IMR-90 (cell line): ENCODE measurements around the gene MATN3. TPM values are rescaled to one million over a fixed set of nuclear protein-coding genes. Genes with fewer than 3 reads are reported as not detected.

Experiments used
- ATAC-seq: fragments of 200-7000 bp; cut with Tn5 transposase; 2 replicates; pipeline ENCODE4 v1.9.1; 2020; ENCODE audit warnings: low read depth, mild to moderate bottlenecking, moderate library complexity
- BruUV-seq: library from RNA; stranded (reverse); fragments of 400-500 nt; replicated peaks from 2 replicates; lab custom pipeline; 2021; lab: Mats Ljungman, UMichigan
- CTCF ChIA-PET: fragments of 300-600 bp; formaldehyde crosslinking; extraction: SDS; loops from one replicate; lab custom pipeline; 2021; ENCODE audit warnings: antibody characterized with exemption; lab: Yijun Ruan, JAX
- POLR2A ChIA-PET: fragments of 300-600 bp; sonication (Branson Sonifier 250); formaldehyde crosslinking; loops from one replicate; lab custom pipeline; 2022; ENCODE audit warnings: antibody characterized with exemption; ENCODE audit not compliant: unreplicated experiment; lab: Charles Lee
- DNase-seq: peaks from one replicate; pipeline ENCODE4 v3.0.0; 2013
- H2AFZ ChIP-seq: replicated peaks from 2 replicates; pipeline ENCODE3; 2013; ENCODE audit warnings: low read length, mild to moderate bottlenecking; ENCODE audit not compliant: poor library complexity
- H2AK5ac ChIP-seq: 2 replicates; pipeline ENCODE4 v1.6.1; 2013; ENCODE audit warnings: low read depth, low read length, inconsistent platforms
- H2AK9ac ChIP-seq: replicated peaks from 2 replicates; pipeline ENCODE3; 2013; ENCODE audit warnings: mild to moderate bottlenecking, low read depth, low read length, moderate library complexity; ENCODE audit not compliant: poor library complexity
- H2BK120ac ChIP-seq: 2 replicates; pipeline ENCODE4 v1.6.1; 2013; ENCODE audit warnings: low read depth, low read length, inconsistent platforms
- H2BK15ac ChIP-seq: 3 replicates; pipeline ENCODE4 v1.6.1; 2013; ENCODE audit warnings: low read depth, low read length, inconsistent platforms
- H2BK20ac ChIP-seq: 2 replicates; pipeline ENCODE4 v1.6.1; 2013; ENCODE audit warnings: low read depth, mild to moderate bottlenecking, inconsistent platforms, low read length, moderate library complexity
- H2BK5ac ChIP-seq: 2 replicates; pipeline ENCODE4 v1.6.1; 2013; ENCODE audit warnings: mild to moderate bottlenecking, low read depth, low read length, inconsistent platforms; ENCODE audit not compliant: poor library complexity, severe bottlenecking
- H3K14ac ChIP-seq: replicated peaks from 2 replicates; pipeline ENCODE4 v1.6.1; 2013; ENCODE audit warnings: low read depth, low read length, inconsistent platforms
- H3K18ac ChIP-seq: 2 replicates; pipeline ENCODE4 v1.6.1; 2013; ENCODE audit warnings: low read depth, low read length, control low read depth
- H3K23ac ChIP-seq: 2 replicates; pipeline ENCODE4 v1.6.1; 2013; ENCODE audit warnings: low read depth, low read length, inconsistent platforms
- H3K27ac ChIP-seq: 2 replicates; pipeline ENCODE4 v1.5.1; 2013; ENCODE audit warnings: mild to moderate bottlenecking, control low read depth, low read length; ENCODE audit not compliant: insufficient read depth
- H3K27me3 ChIP-seq: 2 replicates; pipeline ENCODE4 v1.6.1; 2013; ENCODE audit warnings: low read length; ENCODE audit not compliant: control insufficient read depth, insufficient read depth
- H3K36me3 ChIP-seq: 2 replicates; pipeline ENCODE4 v1.6.1; 2013; ENCODE audit warnings: low read length, mixed read lengths; ENCODE audit not compliant: control insufficient read depth, insufficient read depth
- H3K4ac ChIP-seq: 2 replicates; pipeline ENCODE4 v1.6.1; 2013; ENCODE audit warnings: low read depth, low read length, inconsistent platforms
- H3K4me1 ChIP-seq: 2 replicates; pipeline ENCODE4 v1.6.1; 2013; ENCODE audit warnings: low read length, mixed read lengths; ENCODE audit not compliant: control insufficient read depth, insufficient read depth
- H3K4me2 ChIP-seq: 2 replicates; pipeline ENCODE4 v1.6.1; 2013; ENCODE audit warnings: low read depth, mild to moderate bottlenecking, control low read depth, low read length, moderate library complexity
- H3K4me3 ChIP-seq: 2 replicates; pipeline ENCODE4 v1.5.1; 2013; ENCODE audit warnings: low read depth, mild to moderate bottlenecking, control low read depth, low read length, moderate library complexity; ENCODE audit not compliant: insufficient read depth
- H3K56ac ChIP-seq: 2 replicates; pipeline ENCODE4 v1.6.1; 2013; ENCODE audit warnings: low read length, inconsistent platforms; ENCODE audit not compliant: insufficient read depth; ENCODE audit errors: extremely low read depth
- H3K79me1 ChIP-seq, 2 experiments: 2 replicates each; pipeline ENCODE4 v1.6.1; 2013; ENCODE audit warnings: low read length in 2 of 2, inconsistent platforms in 1 of 2, low read depth in 1 of 2
- H3K9ac ChIP-seq: 2 replicates; pipeline ENCODE4 v1.6.1; 2013; ENCODE audit warnings: low read depth, low read length, control low read depth
- H3K9me1 ChIP-seq: 2 replicates; pipeline ENCODE4 v1.6.1; 2013; ENCODE audit warnings: low read length, inconsistent platforms; ENCODE audit not compliant: insufficient read depth
- H3K9me3 ChIP-seq: 2 replicates; pipeline ENCODE4 v1.6.1; 2013; ENCODE audit warnings: low read length; ENCODE audit not compliant: control insufficient read depth, insufficient read depth
- H4K20me1 ChIP-seq: 2 replicates; pipeline ENCODE4 v1.6.1; 2013; ENCODE audit warnings: low read length, inconsistent platforms; ENCODE audit not compliant: insufficient read depth
- H4K5ac ChIP-seq: 2 replicates; pipeline ENCODE4 v1.6.1; 2013; ENCODE audit warnings: mild to moderate bottlenecking, low read depth, low read length, control low read depth
- H4K8ac ChIP-seq, 2 experiments: 2 replicates each; pipeline ENCODE4 v1.6.1; 2013; ENCODE audit warnings: low read depth in 2 of 2, low read length in 2 of 2, control low read depth in 1 of 2, inconsistent platforms in 1 of 2
- H4K91ac ChIP-seq: 2 replicates; pipeline ENCODE4 v1.6.1; 2013; ENCODE audit warnings: low read depth, low read length, inconsistent platforms; ENCODE audit not compliant: insufficient read depth
- MAFK ChIP-seq: IDR thresholded peaks from 2 replicates; pipeline ENCODE4 v1.6.1; 2012; ENCODE audit warnings: low read depth, low read length, improper control_type of control experiment
- MAZ ChIP-seq: IDR thresholded peaks from 2 replicates; pipeline ENCODE4 v1.6.1; 2012; ENCODE audit warnings: low read depth, mild to moderate bottlenecking, low read length, improper control_type of control experiment, moderate library complexity, borderline replicate concordance
- MXI1 ChIP-seq: IDR thresholded peaks from 2 replicates; pipeline ENCODE4 v1.6.1; 2012; ENCODE audit warnings: low read depth, mild to moderate bottlenecking, low read length, moderate library complexity, borderline replicate concordance
- WGBS, 2 experiments: methylation state at CpG; one replicate each; pipeline versions ENCODE4 v1.1.5 to v1.1.7; 2013; ENCODE audit warnings: missing lambda C conversion rate in 2 of 2; ENCODE audit not compliant: insufficient read length in 1 of 2; ENCODE audit errors: extremely low coverage in 2 of 2; 5-methylcytosine and 5-hydroxymethylcytosine counted together
- dilution Hi-C: fragments of 300-500 bp; cut with HindIII; formaldehyde crosslinking; loops from one replicate; pipeline ENCODE4 v1.14.3; 2018; ENCODE audit warnings: low sequenced_read_pairs; ENCODE audit not compliant: unreplicated experiment
- in situ Hi-C: fragments of 300-500 bp; cut with MboI; formaldehyde crosslinking; loops from 3 replicates; pipeline ENCODE4 v1.14.3; 2019; ENCODE audit warnings: low sequenced_read_pairs, inconsistent platforms, mixed read lengths
- intact Hi-C: fragments of 100-400 bp; cut with micrococcal nuclease; formaldehyde crosslinking; loops from 2 replicates; pipeline ENCODE4 v1.10.0; 2022
- polyA plus RNA-seq, 3 experiments: library from polyadenylated mRNA; depleted of rRNA; stranded (reverse); fragments of >200 nt; gene quantifications; 2 replicates each; pipeline ENCODE4 v1.2.3, GENCODE V29; 2012; ENCODE audit warnings: low replicate concordance in 1 of 3
- total RNA-seq: library from RNA; depleted of rRNA; stranded (reverse); fragments of >200 nt; gene quantifications from 2 replicates; pipeline ENCODE4 v1.2.3, GENCODE V29; 2012
- TF ChIP-seq, protein P1 (sequence below): fragments of 150-350 bp; IDR thresholded peaks from 2 replicates; pipeline ENCODE4 v1.6.1; 2017; ENCODE audit warnings: mild to moderate bottlenecking, antibody characterized with exemption, low read length, low read depth
- TF ChIP-seq, protein P2 (sequence below): fragments of 150-350 bp; IDR thresholded peaks from 2 replicates; pipeline ENCODE4 v1.6.1; 2016; ENCODE audit warnings: low read depth, mild to moderate bottlenecking, low read length, moderate library complexity, borderline replicate concordance

Gene MATN3
- total and polyA plus RNA-seq, 2 of the 4 experiments (the other 2 are of a cell fraction) = 0.90 to 3.0 TPM

DNA sequence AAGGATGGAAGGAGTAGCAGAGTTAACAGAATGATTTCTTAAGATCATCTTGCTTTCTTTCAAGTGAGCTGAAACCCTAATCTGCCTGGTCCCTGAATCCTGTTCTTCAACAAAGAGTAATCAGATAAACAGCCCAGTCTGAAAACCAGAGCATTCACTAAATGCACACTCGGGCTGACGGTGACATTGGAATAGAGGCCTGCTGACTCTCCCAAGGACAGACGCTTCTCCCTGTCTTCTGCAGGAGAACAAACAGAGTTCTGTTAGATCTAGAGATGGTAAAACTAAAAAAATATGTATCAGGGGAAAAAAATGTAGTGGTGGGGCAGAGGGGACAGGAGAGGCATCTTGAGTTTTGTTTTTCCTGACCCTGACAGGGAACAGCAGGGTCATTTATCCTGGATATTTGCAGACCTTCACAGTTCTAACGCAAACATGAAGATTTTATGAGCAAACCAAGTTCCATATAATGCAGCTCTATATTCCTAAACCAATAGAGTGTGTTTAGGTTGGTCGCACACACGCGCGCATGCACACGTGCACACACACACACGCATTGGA lies 7.3 kb downstream of the MATN3 start:
- no peaks in the 10 kb centered on the region for H4K20me1 ChIP-seq
- no peak overlapping the region for H3K23ac ChIP-seq
- H3K9ac ChIP-seq = no peak overlapping the region
- no peak overlapping the region for H2BK15ac ChIP-seq
- no peak overlapping the region for H2BK5ac ChIP-seq
- TF ChIP-seq MAZ (no peak), MXI1 (no peak), MAFK (no peak)
- TF ChIP-seq, protein P1, sequence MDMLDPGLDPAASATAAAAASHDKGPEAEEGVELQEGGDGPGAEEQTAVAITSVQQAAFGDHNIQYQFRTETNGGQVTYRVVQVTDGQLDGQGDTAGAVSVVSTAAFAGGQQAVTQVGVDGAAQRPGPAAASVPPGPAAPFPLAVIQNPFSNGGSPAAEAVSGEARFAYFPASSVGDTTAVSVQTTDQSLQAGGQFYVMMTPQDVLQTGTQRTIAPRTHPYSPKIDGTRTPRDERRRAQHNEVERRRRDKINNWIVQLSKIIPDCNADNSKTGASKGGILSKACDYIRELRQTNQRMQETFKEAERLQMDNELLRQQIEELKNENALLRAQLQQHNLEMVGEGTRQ = no peak
- TF ChIP-seq, protein P2, sequence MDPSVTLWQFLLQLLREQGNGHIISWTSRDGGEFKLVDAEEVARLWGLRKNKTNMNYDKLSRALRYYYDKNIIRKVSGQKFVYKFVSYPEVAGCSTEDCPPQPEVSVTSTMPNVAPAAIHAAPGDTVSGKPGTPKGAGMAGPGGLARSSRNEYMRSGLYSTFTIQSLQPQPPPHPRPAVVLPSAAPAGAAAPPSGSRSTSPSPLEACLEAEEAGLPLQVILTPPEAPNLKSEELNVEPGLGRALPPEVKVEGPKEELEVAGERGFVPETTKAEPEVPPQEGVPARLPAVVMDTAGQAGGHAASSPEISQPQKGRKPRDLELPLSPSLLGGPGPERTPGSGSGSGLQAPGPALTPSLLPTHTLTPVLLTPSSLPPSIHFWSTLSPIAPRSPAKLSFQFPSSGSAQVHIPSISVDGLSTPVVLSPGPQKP = no peak
- no peak overlapping the region for H3K18ac ChIP-seq
- no peak overlapping the region for H4K91ac ChIP-seq
- H3K27me3 ChIP-seq = 0 out of 2 replicates have a peak, but pooled peaks cover under 1% of the 10 kb centered on the region
- H3K36me3 ChIP-seq = no peaks in the 10 kb centered on the region; the same call in 1 of the 2 replicates
- no peak overlapping the region for H2AFZ ChIP-seq
- BruUV-seq = no TSS peak
- 100% methylated on average over 1 of the region's 10 CpGs; no CpG with 5 or more reads in 1 of the 2 experiments for WGBS, 2 experiments
- no peaks in the 10 kb centered on the region for H3K79me1 ChIP-seq
- no peak overlapping the region for H2AK5ac ChIP-seq
- H3K4me1 ChIP-seq = no peaks in the 10 kb centered on the region
- dilution Hi-C loops (no loop called here), in situ Hi-C loops (no loop called here), intact Hi-C loops (no loop called here)
- DNase-seq (no peak), ATAC-seq (no peak)
- no peak overlapping the region for H2BK20ac ChIP-seq
- no peaks in the 10 kb centered on the region; the same call in 1 of the 2 replicates for H3K9me1 ChIP-seq
- no peak overlapping the region for H2AK9ac ChIP-seq
- H3K14ac ChIP-seq = no peak overlapping the region
- H3K4me3 ChIP-seq = no peak overlapping the region
- no peak overlapping the region for H4K8ac ChIP-seq
- no peaks in the 10 kb centered on the region for H3K9me3 ChIP-seq
- no peak overlapping the region for H3K4me2 ChIP-seq
- CTCF ChIA-PET = interaction anchor here (0.9 kb wide), 1 partner anchor 10 kb away, joined by 3 read pairs; no protein-coding TSS in a partner anchor
- POLR2A ChIA-PET = no interaction called here
- no peak overlapping the region for H2BK120ac ChIP-seq
- no peak overlapping the region for H3K4ac ChIP-seq
- no peak overlapping the region for H4K5ac ChIP-seq
- no peak overlapping the region for H3K56ac ChIP-seq
- no peak overlapping the region for H3K27ac ChIP-seq
